B cell (primary cell): ENCODE data around the gene BCAR3. TPM values are rescaled to one million over a fixed set of nuclear protein-coding genes. Genes with fewer than 3 reads are reported as not detected.

Experiments used
- ATAC-seq: fragments of 200-7000 bp; cut with Tn5 transposase; one replicate; pipeline ENCODE4 v1.10.0; 2021; ENCODE audit warnings: low read depth, mild to moderate bottlenecking, moderate number of reproducible peaks, moderate library complexity
- CTCF ChIA-PET: fragments of 350-600 bp; sonication (Branson Sonifier 250); formaldehyde crosslinking; loops from one replicate; lab custom pipeline; 2021; ENCODE audit warnings: antibody characterized with exemption, inconsistent platforms; lab: Charles Lee
- POLR2A ChIA-PET: fragments of 350-600 bp; sonication (Branson Sonifier 250); formaldehyde crosslinking; loops from one replicate; lab custom pipeline; 2021; ENCODE audit warnings: antibody characterized with exemption; lab: Charles Lee
- DNase-seq: peaks from one replicate; pipeline ENCODE4 v3.0.0; 2013
- H2AFZ ChIP-seq: 2 replicates; pipeline ENCODE4 v1.6.1; 2012; ENCODE audit warnings: mild to moderate bottlenecking, low read depth, low read length; ENCODE audit not compliant: insufficient read depth, poor library complexity, severe bottlenecking
- H3K27ac ChIP-seq, 2 donors: 1 replicate in 1 of 2; 2 replicates in 1 of 2; pipeline ENCODE4 v1.5.1; 2012 to 2013; ENCODE audit warnings: low read length in 2 of 2, mild to moderate bottlenecking in 2 of 2, moderate library complexity in 1 of 2
- H3K27me3 ChIP-seq, 4 experiments: fragments of 200-600 bp in 1 of 4; sonication (generic) in 1 of 4; replicated peaks in 1 of 4; 1 replicate in 2 of 4; 2 replicates in 2 of 4; pipeline versions ENCODE4 v1.6.1 to v1.7.0; 2013 to 2016; ENCODE audit warnings: low read length in 3 of 4, mild to moderate bottlenecking in 2 of 4, mixed read lengths in 1 of 4, moderate library complexity in 1 of 4; ENCODE audit not compliant: insufficient read depth in 4 of 4, control insufficient read depth in 3 of 4; ENCODE audit errors: control extremely low read depth in 1 of 4
- H3K36me3 ChIP-seq, 2 experiments: replicated peaks in 1 of 2; 1 replicate in 1 of 2; 2 replicates in 1 of 2; pipeline versions ENCODE4 v1.6.1 to v1.7.1; 2013; ENCODE audit warnings: low read length in 1 of 2; ENCODE audit not compliant: insufficient read depth in 2 of 2, control insufficient read depth in 1 of 2; ENCODE audit errors: control extremely low read depth in 1 of 2, extremely low read depth in 1 of 2
- H3K4me1 ChIP-seq, 2 donors: fragments of 200-600 bp in 1 of 2; sonication (generic) in 1 of 2; 1 replicate in 1 of 2; 2 replicates in 1 of 2; pipeline versions ENCODE4 v1.5.1 to v1.6.1; 2013 to 2017; ENCODE audit warnings: low read length in 2 of 2; ENCODE audit not compliant: control insufficient read depth in 2 of 2, insufficient read depth in 2 of 2
- H3K4me2 ChIP-seq: replicated peaks from 2 replicates; pipeline ENCODE3; 2012; ENCODE audit warnings: mild to moderate bottlenecking, low read depth, low read length; ENCODE audit not compliant: poor library complexity, severe bottlenecking
- H3K4me3 ChIP-seq, 5 experiments: fragments of 200-600 bp in 1 of 5; sonication (generic) in 1 of 5; 1 replicate in 3 of 5; 2 replicates in 2 of 5; pipeline versions ENCODE4 v1.5.1 to v1.7.0; 2011 to 2016; ENCODE audit warnings: low read length in 4 of 5, mild to moderate bottlenecking in 4 of 5, low read depth in 2 of 5, control low read depth in 1 of 5, moderate library complexity in 1 of 5; ENCODE audit not compliant: insufficient read depth in 1 of 5; ENCODE audit errors: control extremely low read depth in 1 of 5, extremely low read depth in 1 of 5
- H3K79me2 ChIP-seq: fragments of 200-600 bp; sonication (generic); one replicate; pipeline ENCODE4 v1.6.0; 2016; ENCODE audit warnings: low read length; ENCODE audit not compliant: control insufficient read depth, insufficient read depth
- H3K9ac ChIP-seq: fragments of 200-600 bp; sonication (generic); 2 replicates; pipeline ENCODE4 v1.6.1; 2017; ENCODE audit warnings: mild to moderate bottlenecking, low read length, moderate library complexity
- H3K9me3 ChIP-seq, 3 donors: one replicate each; pipeline versions ENCODE4 v1.6.1 to v1.7.1; 2013; ENCODE audit warnings: low read length in 2 of 3; ENCODE audit not compliant: control insufficient read depth in 2 of 3, insufficient read depth in 1 of 3; ENCODE audit errors: control extremely low read depth in 1 of 3
- H4K20me1 ChIP-seq: 2 replicates; pipeline ENCODE4 v1.6.0; 2012; ENCODE audit warnings: mild to moderate bottlenecking, low read length; ENCODE audit not compliant: insufficient read depth, control insufficient read depth, poor library complexity, severe bottlenecking
- H3K27ac Mint-ChIP-seq: one replicate; pipeline ENCODE4 v1.8.0; 2021; ENCODE audit warnings: mixed read lengths
- H3K27me3 Mint-ChIP-seq: one replicate; pipeline ENCODE4 v1.8.0; 2021; ENCODE audit warnings: mixed read lengths
- H3K4me1 Mint-ChIP-seq: one replicate; pipeline ENCODE4 v1.8.0; 2021; ENCODE audit warnings: mixed read lengths
- H3K4me3 Mint-ChIP-seq: one replicate; pipeline ENCODE4 v1.8.0; 2021; ENCODE audit warnings: mixed read lengths
- H3K9me3 Mint-ChIP-seq: one replicate; pipeline ENCODE4 v1.8.0; 2022; ENCODE audit warnings: mixed read lengths; ENCODE audit not compliant: insufficient read depth
- CTCF ChIP-seq: fragments of 200-600 bp; IDR thresholded peaks from one replicate; pipeline ENCODE4 v1.8.0; 2022; ENCODE audit warnings: antibody characterized with exemption, mild to moderate bottlenecking
- EZH2 ChIP-seq: IDR thresholded peaks from 2 replicates; pipeline ENCODE4 v1.6.1; 2012; ENCODE audit warnings: borderline replicate concordance, low read depth, mild to moderate bottlenecking, moderate library complexity, low read length; ENCODE audit not compliant: insufficient read depth, poor library complexity, severe bottlenecking
- WGBS: methylation state at CpG from one replicate; pipeline ENCODE4 v1.1.5; 2013; ENCODE audit warnings: missing lambda C conversion rate; ENCODE audit not compliant: insufficient coverage; 5-methylcytosine and 5-hydroxymethylcytosine counted together
- intact Hi-C: fragments of 100-400 bp; cut with micrococcal nuclease; formaldehyde crosslinking; loops from one replicate; pipeline ENCODE4 v1.10.0; 2022
- polyA plus RNA-seq: library from polyadenylated mRNA; depleted of rRNA; stranded (reverse); fragments of >200 nt; gene quantifications from 2 replicates; pipeline ENCODE4 v1.2.3, GENCODE V29; 2012
- total RNA-seq, 2 donors: library from RNA; stranded (reverse); fragments of 120-200 nt in 1 of 2; gene quantifications; 1 replicate in 1 of 2; 2 replicates in 1 of 2; pipeline versions ENCODE4 v1.2.3 to v1.2.4, GENCODE V29; 2013 to 2022

BCAR3 gene
- total and polyA plus RNA-seq, 2 donors (not counting 1 experiment from before 2014, with no cell fraction given): 6.7 to 13.0 TPM

GRCh38 chr1:93611668-93612067 lies 70.0 kb downstream of the BCAR3 start:
- Histone ChIP-seq H3K4me2 (no peak overlapping the region), H2AFZ (no peak overlapping the region), H3K9me3 (no peaks in the 10 kb centered on the region), H3K4me3 (no peak overlapping the region), H3K27me3 (no peaks in the 10 kb centered on the region), H3K4me1 (peaks cover 9 to 43% of the 10 kb centered on the region in 2 donors), H4K20me1 (no peaks in the 10 kb centered on the region), H3K36me3 (no peaks in the 10 kb centered on the region), H3K9ac (no peak overlapping the region), H3K27ac (no peak overlapping the region), H3K79me2 (peaks cover 54% of the 10 kb centered on the region)
- ATAC-seq (no peak), DNase-seq (no peak)
- no peak for TF ChIP-seq CTCF
- no peak for TF ChIP-seq EZH2
- ChIA-PET CTCF (no interaction called here), POLR2A (no interaction called here)
- Mint-ChIP-seq H3K27ac (no peak overlapping the region), H3K9me3 (no peaks in the 10 kb centered on the region), H3K4me1 (peaks cover 73% of the 10 kb centered on the region), H3K4me3 (no peak overlapping the region), H3K27me3 (no peaks in the 10 kb centered on the region)
- intact Hi-C loops: no loop called here
- WGBS: no CpG with 5 or more reads among the region's 5 CpGs

- no peaks in the 10 kb centered on the region for H3K9me3 ChIP-seq
- 65% methylated on average over 8 of the region's 8 CpGs for WGBS
- H3K4me3 Mint-ChIP-seq: peak overlapping the region; percentile 66
- no peaks in the 10 kb centered on the region for H3K27me3 Mint-ChIP-seq
- no peaks in the 10 kb centered on the region for H3K36me3 ChIP-seq
- H3K27me3 ChIP-seq: no peaks in the 10 kb centered on the region
- H3K9me3 Mint-ChIP-seq: no peaks in the 10 kb centered on the region
- peaks cover 43% of the 10 kb centered on the region for H3K79me2 ChIP-seq
- no peak overlapping the region for H3K27ac ChIP-seq
- H3K9ac ChIP-seq: no peak overlapping the region
- H3K4me2 ChIP-seq: peak overlapping the region; percentile 11
- intact Hi-C loops: no loop called here
- DNase-seq: no peak
- H3K4me1 ChIP-seq: peaks cover 0 to 28% of the 10 kb centered on the region in 2 donors
- no peak overlapping the region for H3K27ac Mint-ChIP-seq
- ChIA-PET POLR2A (no interaction called here), CTCF (interaction anchor here (1.3 to 2.1 kb wide), 2 partner anchors 20 to 205 kb away, joined by 4 to 10 read pairs; no protein-coding TSS in a partner anchor)
- TF ChIP-seq EZH2: no peak
- no peak for TF ChIP-seq CTCF
- no peaks in the 10 kb centered on the region for H4K20me1 ChIP-seq
- ATAC-seq: no peak
- H3K4me3 ChIP-seq: no peak overlapping the region
- no peak overlapping the region for H2AFZ ChIP-seq
- H3K4me1 Mint-ChIP-seq: peaks cover 64% of the 10 kb centered on the region
Measured at GRCh38 chr1:93609536-93609935, 72.1 kb downstream of the BCAR3 start.
